SK-N-SH (cell line): ENCODE data around the gene RIC3. TPM values are rescaled to one million over a fixed set of nuclear protein-coding genes. Genes with fewer than 3 reads are reported as not detected.

ENCODE experiments used
- ELF1 ChIP-seq: IDR thresholded peaks from 2 replicates; pipeline ENCODE4 v1.4.0; 2012
- EP300 ChIP-seq, 2 experiments: IDR thresholded peaks; 2 replicates each; pipeline versions ENCODE4 v1.4.0 to v1.6.1; 2012; ENCODE audit warnings: borderline replicate concordance in 1 of 2, low read depth in 1 of 2, low read length in 1 of 2
- EZH2phosphoT487 ChIP-seq: fragments of 200-600 bp; sonication (generic); IDR thresholded peaks from 2 replicates; pipeline ENCODE4 v1.6.1; 2017; ENCODE audit warnings: low read depth, mixed run types, mild to moderate bottlenecking, antibody characterized with exemption, moderate library complexity, borderline replicate concordance
- FOSL2 ChIP-seq: IDR thresholded peaks from 2 replicates; pipeline ENCODE4 v1.4.0; 2012; ENCODE audit warnings: low read depth, mild to moderate bottlenecking, moderate library complexity, borderline replicate concordance
- FOXJ3 ChIP-seq: sonication (generic); formaldehyde crosslinking; IDR thresholded peaks from 2 replicates; pipeline ENCODE4 v1.5.1; 2020; ENCODE audit warnings: mild to moderate bottlenecking, missing genetic modification reagents
- FOXM1 ChIP-seq: IDR thresholded peaks from 2 replicates; pipeline ENCODE4 v1.4.0; 2012; ENCODE audit warnings: low read depth, mild to moderate bottlenecking
- GABPA ChIP-seq: IDR thresholded peaks from 2 replicates; pipeline ENCODE4 v1.4.0; 2012; ENCODE audit warnings: low read depth, mild to moderate bottlenecking
- MEF2A ChIP-seq: IDR thresholded peaks from 2 replicates; pipeline ENCODE4 v1.4.0; 2012; ENCODE audit warnings: low read depth, borderline replicate concordance
- NFIC ChIP-seq: IDR thresholded peaks from 2 replicates; pipeline ENCODE4 v1.4.0; 2012; ENCODE audit warnings: borderline replicate concordance
- NRF1 ChIP-seq: IDR thresholded peaks from 2 replicates; pipeline ENCODE4 v1.6.1; 2012; ENCODE audit warnings: low read depth, mild to moderate bottlenecking, low read length
- RAD21 ChIP-seq: IDR thresholded peaks from 2 replicates; pipeline ENCODE4 v1.6.1; 2012; ENCODE audit warnings: mild to moderate bottlenecking, low read length
- RCOR1 ChIP-seq: fragments of 150-350 bp; IDR thresholded peaks from 2 replicates; pipeline ENCODE4 v1.6.1; 2017; ENCODE audit warnings: antibody characterized with exemption, low read length
- RFX5 ChIP-seq: IDR thresholded peaks from 2 replicates; pipeline ENCODE4 v1.6.1; 2012; ENCODE audit warnings: mild to moderate bottlenecking, improper control_type of control experiment, low read length
- RXRA ChIP-seq: IDR thresholded peaks from 2 replicates; pipeline ENCODE4 v1.4.0; 2012; ENCODE audit warnings: low read depth, mild to moderate bottlenecking, borderline replicate concordance
- SMC3 ChIP-seq: IDR thresholded peaks from 2 replicates; pipeline ENCODE4 v1.6.1; 2012; ENCODE audit warnings: low read depth, low read length, improper control_type of control experiment
- TAF1 ChIP-seq: IDR thresholded peaks from 2 replicates; pipeline ENCODE4 v1.6.1; 2012; ENCODE audit warnings: low read depth, mild to moderate bottlenecking, low read length, moderate library complexity, borderline replicate concordance
- TCF12 ChIP-seq: IDR thresholded peaks from 2 replicates; pipeline ENCODE4 v1.4.0; 2012
- TEAD4 ChIP-seq: IDR thresholded peaks from 2 replicates; pipeline ENCODE4 v1.4.0; 2012; ENCODE audit warnings: mild to moderate bottlenecking, borderline replicate concordance; ENCODE audit not compliant: insufficient read depth
- YY1 ChIP-seq: IDR thresholded peaks from 2 replicates; pipeline ENCODE4 v1.4.0; 2012; ENCODE audit warnings: low read depth, mild to moderate bottlenecking
- polyA plus RNA-seq, 3 experiments: library from polyadenylated mRNA; depleted of rRNA; stranded (reverse); fragments of >200 nt; gene quantifications; 2 replicates each; pipeline ENCODE4 v1.2.3, GENCODE V29; 2012
- TF ChIP-seq, protein P1 (sequence below): fragments of 150-350 bp; IDR thresholded peaks from 2 replicates; pipeline ENCODE4 v1.6.1; 2017; ENCODE audit warnings: antibody characterized with exemption, low read length, low read depth, borderline replicate concordance
- TF ChIP-seq, protein P2 (sequence below): fragments of 200-600 bp; sonication (generic); IDR thresholded peaks from 2 replicates; pipeline ENCODE4 v1.6.1; 2017; ENCODE audit warnings: antibody characterized with exemption, mild to moderate bottlenecking, moderate library complexity
- TF ChIP-seq, protein P3 (sequence below): IDR thresholded peaks from 2 replicates; pipeline ENCODE4 v1.4.0; 2012; ENCODE audit warnings: low read depth, borderline replicate concordance
- TF ChIP-seq, protein P4 (sequence below): IDR thresholded peaks from 2 replicates; pipeline ENCODE4 v1.4.0; 2012; ENCODE audit warnings: low read depth, borderline replicate concordance

The RIC3 gene
- polyA plus RNA-seq, 1 of the 3 experiments (the other 2 are of a cell fraction), result 0.54 TPM

DNA sequence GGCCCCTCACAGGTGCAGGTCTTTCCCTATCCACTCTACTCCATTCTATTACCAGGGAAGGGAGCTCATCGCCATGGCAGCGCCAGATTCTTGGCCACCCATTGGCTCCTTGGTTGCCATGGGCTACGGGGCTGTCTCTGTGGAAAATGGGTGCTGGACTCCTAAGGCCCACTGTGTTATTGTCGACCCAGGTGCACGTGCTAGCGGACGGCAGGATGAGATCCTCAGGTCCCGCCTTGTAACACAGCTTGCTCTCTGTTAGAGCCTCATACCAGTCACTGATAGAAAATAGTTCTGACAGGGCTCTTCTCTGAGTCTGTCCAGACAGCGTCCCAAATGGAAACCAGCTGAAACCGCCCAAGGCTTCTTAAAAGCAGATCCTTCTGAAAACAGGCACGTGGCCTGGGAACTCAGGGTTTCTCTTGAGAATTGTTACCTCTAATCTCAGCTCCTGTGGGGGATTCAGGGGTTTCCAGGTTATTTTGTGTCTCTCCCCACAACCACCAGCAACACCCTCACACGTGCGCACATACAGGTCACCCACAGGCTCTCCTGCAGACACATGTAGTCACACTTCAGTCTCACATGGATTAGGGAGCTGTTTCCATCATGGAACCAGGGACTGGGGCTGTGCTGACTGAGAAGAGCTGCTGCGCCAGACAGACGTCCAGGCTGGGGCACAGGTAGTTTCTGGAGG lies 86.3 kb downstream of the RIC3 start (continued):
- TF ChIP-seq RXRA (no peak), RCOR1 (peak; percentile 43; the same call in 1 of the 2 replicates), FOXJ3 (no peak), EP300 (IDR thresholded peaks at IDR 0.05; ENCODE audit: borderline replicate concordance in 1 of 2, low read depth in 1 of 2, low read length in 1 of 2) (peak in 1 of 2 experiments; percentile 89; a peak in 2 of 4 replicates), YY1 (no peak), MEF2A (no peak), TEAD4 (no peak), TAF1 (no peak), ELF1 (no peak), FOXM1 (no peak), FOSL2 (no peak), RAD21 (no peak), GABPA (no peak), RFX5 (peak; percentile 36; the same call in 1 of the 2 replicates), NFIC (no peak), TCF12 (peak; percentile 91), NRF1 (no peak), EZH2phosphoT487 (no peak), SMC3 (no peak)
- TF ChIP-seq, protein P1, sequence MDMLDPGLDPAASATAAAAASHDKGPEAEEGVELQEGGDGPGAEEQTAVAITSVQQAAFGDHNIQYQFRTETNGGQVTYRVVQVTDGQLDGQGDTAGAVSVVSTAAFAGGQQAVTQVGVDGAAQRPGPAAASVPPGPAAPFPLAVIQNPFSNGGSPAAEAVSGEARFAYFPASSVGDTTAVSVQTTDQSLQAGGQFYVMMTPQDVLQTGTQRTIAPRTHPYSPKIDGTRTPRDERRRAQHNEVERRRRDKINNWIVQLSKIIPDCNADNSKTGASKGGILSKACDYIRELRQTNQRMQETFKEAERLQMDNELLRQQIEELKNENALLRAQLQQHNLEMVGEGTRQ, result no peak
- TF ChIP-seq, protein P2, sequence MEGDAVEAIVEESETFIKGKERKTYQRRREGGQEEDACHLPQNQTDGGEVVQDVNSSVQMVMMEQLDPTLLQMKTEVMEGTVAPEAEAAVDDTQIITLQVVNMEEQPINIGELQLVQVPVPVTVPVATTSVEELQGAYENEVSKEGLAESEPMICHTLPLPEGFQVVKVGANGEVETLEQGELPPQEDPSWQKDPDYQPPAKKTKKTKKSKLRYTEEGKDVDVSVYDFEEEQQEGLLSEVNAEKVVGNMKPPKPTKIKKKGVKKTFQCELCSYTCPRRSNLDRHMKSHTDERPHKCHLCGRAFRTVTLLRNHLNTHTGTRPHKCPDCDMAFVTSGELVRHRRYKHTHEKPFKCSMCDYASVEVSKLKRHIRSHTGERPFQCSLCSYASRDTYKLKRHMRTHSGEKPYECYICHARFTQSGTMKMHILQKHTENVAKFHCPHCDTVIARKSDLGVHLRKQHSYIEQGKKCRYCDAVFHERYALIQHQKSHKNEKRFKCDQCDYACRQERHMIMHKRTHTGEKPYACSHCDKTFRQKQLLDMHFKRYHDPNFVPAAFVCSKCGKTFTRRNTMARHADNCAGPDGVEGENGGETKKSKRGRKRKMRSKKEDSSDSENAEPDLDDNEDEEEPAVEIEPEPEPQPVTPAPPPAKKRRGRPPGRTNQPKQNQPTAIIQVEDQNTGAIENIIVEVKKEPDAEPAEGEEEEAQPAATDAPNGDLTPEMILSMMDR, result no peak
- TF ChIP-seq, protein P3, sequence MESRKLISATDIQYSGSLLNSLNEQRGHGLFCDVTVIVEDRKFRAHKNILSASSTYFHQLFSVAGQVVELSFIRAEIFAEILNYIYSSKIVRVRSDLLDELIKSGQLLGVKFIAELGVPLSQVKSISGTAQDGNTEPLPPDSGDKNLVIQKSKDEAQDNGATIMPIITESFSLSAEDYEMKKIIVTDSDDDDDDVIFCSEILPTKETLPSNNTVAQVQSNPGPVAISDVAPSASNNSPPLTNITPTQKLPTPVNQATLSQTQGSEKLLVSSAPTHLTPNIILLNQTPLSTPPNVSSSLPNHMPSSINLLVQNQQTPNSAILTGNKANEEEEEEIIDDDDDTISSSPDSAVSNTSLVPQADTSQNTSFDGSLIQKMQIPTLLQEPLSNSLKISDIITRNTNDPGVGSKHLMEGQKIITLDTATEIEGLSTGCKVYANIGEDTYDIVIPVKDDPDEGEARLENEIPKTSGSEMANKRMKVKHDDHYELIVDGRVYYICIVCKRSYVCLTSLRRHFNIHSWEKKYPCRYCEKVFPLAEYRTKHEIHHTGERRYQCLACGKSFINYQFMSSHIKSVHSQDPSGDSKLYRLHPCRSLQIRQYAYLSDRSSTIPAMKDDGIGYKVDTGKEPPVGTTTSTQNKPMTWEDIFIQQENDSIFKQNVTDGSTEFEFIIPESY, result no peak
- TF ChIP-seq, protein P4, sequence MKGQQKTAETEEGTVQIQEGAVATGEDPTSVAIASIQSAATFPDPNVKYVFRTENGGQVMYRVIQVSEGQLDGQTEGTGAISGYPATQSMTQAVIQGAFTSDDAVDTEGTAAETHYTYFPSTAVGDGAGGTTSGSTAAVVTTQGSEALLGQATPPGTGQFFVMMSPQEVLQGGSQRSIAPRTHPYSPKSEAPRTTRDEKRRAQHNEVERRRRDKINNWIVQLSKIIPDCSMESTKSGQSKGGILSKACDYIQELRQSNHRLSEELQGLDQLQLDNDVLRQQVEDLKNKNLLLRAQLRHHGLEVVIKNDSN, result no peak
